GM13977 (cell line): ENCODE data around the gene DUSP9.

ENCODE experiments used
- DNase-seq: peaks from one replicate; pipeline ENCODE4 v3.0.0; 2012; ENCODE audit warnings: low spot score
- CTCF ChIP-seq: IDR thresholded peaks from 2 replicates; pipeline ENCODE4 v1.5.1; 2012; ENCODE audit warnings: mild to moderate bottlenecking, control low read depth; ENCODE audit not compliant: insufficient read depth; ENCODE audit errors: extremely low read depth, missing control alignments
- in situ Hi-C: fragments of 300-500 bp; cut with MboI; formaldehyde crosslinking; loops from one replicate; pipeline ENCODE4 v1.12.0; 2022; ENCODE audit warnings: low sequenced_read_pairs, low pct_unique_long_range_greater_than_20kb, mixed read lengths, inconsistent platforms; ENCODE audit not compliant: unreplicated experiment

Gene DUSP9

GRCh38 chrX:153626863-153627674, 19.9 kb upstream of the DUSP9 start:
- TF ChIP-seq CTCF: no peak
- DNase-seq: no peak
- in situ Hi-C loops: no loop called here

GRCh38 chrX:153627675-153628111, 19.3 kb upstream of the DUSP9 start:
- in situ Hi-C loops: no loop called here
- no peak for DNase-seq
- no peak for TF ChIP-seq CTCF

GRCh38 chrX:153628129-153628528, 18.9 kb upstream of the DUSP9 start:
- DNase-seq: no peak
- in situ Hi-C loops: no loop called here
- no peak for TF ChIP-seq CTCF

GRCh38 chrX:153628665-153629064, 18.3 kb upstream of the DUSP9 start:
- in situ Hi-C loops: no loop called here
- no peak for DNase-seq

GRCh38 chrX:153631346-153631745, 15.7 kb upstream of the DUSP9 start:
- in situ Hi-C loops: no loop called here
- no peak for DNase-seq
- no peak for TF ChIP-seq CTCF

More at GRCh38 chrX:153628665-153629064, 18.3 kb upstream of the DUSP9 start:
- TF ChIP-seq CTCF: no peak

- TF ChIP-seq CTCF: no peak
- in situ Hi-C loops: no loop called here
- DNase-seq: no peak
Measured at GRCh38 chrX:153631907-153632594, 15.0 kb upstream of the DUSP9 start.
